ENCODE measurements around the gene GRB7. TPM values are rescaled to one million over a fixed set of nuclear protein-coding genes. Genes with fewer than 3 reads are reported as not detected.

Gene GRB7
- total and polyA plus RNA-seq, 9 of the 15 experiments (the other 6 are each of a cell fraction or from before 2014, with no cell fraction given) = 0.04 to 6.2 (median 2.2) TPM

- Histone ChIP-seq H3K27me3 (ENCODE audit: control insufficient read depth in 2 of 2, insufficient read depth in 2 of 2, low read length in 2 of 2) (no peaks in the 10 kb centered on the region), H2AFZ (ENCODE audit: low read depth, low read length) (no peak overlapping the region), H3K4me3 (no peak overlapping the region), H3K9me3 (replicated peaks; ENCODE audit: control insufficient read depth, insufficient read depth, low read depth, low read length) (no peaks in the 10 kb centered on the region), H4K20me1 (replicated peaks; ENCODE audit: control insufficient read depth, insufficient read depth, low read length) (no peaks in the 10 kb centered on the region), H3K27ac (ENCODE audit: extremely low read depth, low read depth, low read length) (no peak overlapping the region), H3K4me1 (replicated peaks in 1 of 2; ENCODE audit: control insufficient read depth in 2 of 2, insufficient read depth in 2 of 2, low read length in 2 of 2) (peaks cover 13 to 39% of the 10 kb centered on the region in 2 experiments), H3K4me2 (ENCODE audit: insufficient read depth, low read length) (no peak overlapping the region), H3K36me3 (ENCODE audit: control insufficient read depth, insufficient read depth, low read length) (no peaks in the 10 kb centered on the region), H3K9ac (ENCODE audit: insufficient read depth in 1 of 2, low read depth in 2 of 2, low read length in 2 of 2) (peak overlapping the region in 1 of 2 experiments; percentile 41; a peak in 1 of 4 replicates), H3K9me1 (ENCODE audit: control insufficient read depth, insufficient read depth, low read length) (no peaks in the 10 kb centered on the region), H3K79me2 (ENCODE audit: control insufficient read depth, insufficient read depth, low read length) (no peaks in the 10 kb centered on the region)
- 52% methylated on average over 16 of the region's 16 CpGs for WGBS (ENCODE audit: insufficient coverage, low coverage, missing lambda C conversion rate)
- TF ChIP-seq ZFP36 (IDR thresholded peaks at IDR 0.05; ENCODE audit: low read depth, low read length, partially characterized antibody) (peak; percentile 60), BCOR (IDR thresholded peaks at IDR 0.05) (peak; percentile 59; the same call in 1 of the 2 replicates), KLF10 (CRISPR knock-in tag; IDR thresholded peaks at IDR 0.05) (no peak)
- DNase-seq (ENCODE audit: extremely low read depth in 1 of 4, low spot score in 3 of 4) (no peak), FAIRE-seq (no peak), ATAC-seq (no peak)
- in situ Hi-C loops (cut with MboI) (no loop called here), intact Hi-C loops (cut with micrococcal nuclease) (no loop called here)
- CTCF ChIA-PET (ENCODE audit: low intra/inter-chr PET ratio) = no interaction called here
- POLR2A ChIA-PET = interaction anchor here (0.6 to 1.8 kb wide), 3 partner anchors 10 to 505 kb away, joined by 3 to 6 read pairs (median 5); no protein-coding TSS in a partner anchor
- BruUV-seq (replicated peaks) = no TSS peak
Measured at GRCh38 chr17:39744075-39744835, 6.5 kb downstream of the GRB7 start.

GRCh38 chr17:39744836-39745215, 7.1 kb downstream of the GRB7 start:
- POLR2A ChIA-PET = interaction anchor here (0.6 to 1.8 kb wide), 4 partner anchors 10 to 505 kb away, joined by 3 to 6 read pairs (median 4); no protein-coding TSS in a partner anchor
- no peaks in the 10 kb centered on the region for H3K27me3 ChIP-seq (ENCODE audit: control insufficient read depth in 2 of 2, insufficient read depth in 2 of 2, low read length in 2 of 2)
- intact Hi-C loops (cut with micrococcal nuclease) = no loop called here
- H3K4me2 ChIP-seq (ENCODE audit: insufficient read depth, low read length) = no peak overlapping the region
- H3K79me2 ChIP-seq (ENCODE audit: control insufficient read depth, insufficient read depth, low read length) = no peaks in the 10 kb centered on the region
- peaks cover 7 to 33% of the 10 kb centered on the region in 2 experiments for H3K4me1 ChIP-seq (replicated peaks in 1 of 2; ENCODE audit: control insufficient read depth in 2 of 2, insufficient read depth in 2 of 2, low read length in 2 of 2)
- BruUV-seq (replicated peaks) = no TSS peak
- in situ Hi-C loops (cut with MboI) = no loop called here
- no peaks in the 10 kb centered on the region for H3K9me1 ChIP-seq (ENCODE audit: control insufficient read depth, insufficient read depth, low read length)
- no peaks in the 10 kb centered on the region for H3K36me3 ChIP-seq (ENCODE audit: control insufficient read depth, insufficient read depth, low read length)
- CTCF ChIA-PET (ENCODE audit: low intra/inter-chr PET ratio) = no interaction called here
- H3K4me3 ChIP-seq = no peak overlapping the region
- H3K27ac ChIP-seq (ENCODE audit: extremely low read depth, low read depth, low read length) = no peak overlapping the region
- peak overlapping the region in 1 of 2 experiments; percentile 41; a peak in 1 of 4 replicates for H3K9ac ChIP-seq (ENCODE audit: insufficient read depth in 1 of 2, low read depth in 2 of 2, low read length in 2 of 2)
- WGBS (ENCODE audit: insufficient coverage, low coverage, missing lambda C conversion rate) = 56% methylated on average over 6 of the region's 8 CpGs
- FAIRE-seq (no peak), ATAC-seq (no peak), DNase-seq (ENCODE audit: extremely low read depth in 1 of 4, low spot score in 3 of 4) (no peak)
- no peaks in the 10 kb centered on the region for H3K9me3 ChIP-seq (replicated peaks; ENCODE audit: control insufficient read depth, insufficient read depth, low read depth, low read length)
- no peaks in the 10 kb centered on the region for H4K20me1 ChIP-seq (replicated peaks; ENCODE audit: control insufficient read depth, insufficient read depth, low read length)
- H2AFZ ChIP-seq (ENCODE audit: low read depth, low read length) = no peak overlapping the region
- no peak for TF ChIP-seq ZFX (CRISPR knock-in tag; IDR thresholded peaks at IDR 0.05)
- TF ChIP-seq TCF7L2 (IDR thresholded peaks at IDR 0.05; ENCODE audit: low read depth, low read length) = no peak
- no peak for TF ChIP-seq KAT7 (CRISPR knock-in tag; IDR thresholded peaks at IDR 0.05; ENCODE audit: borderline replicate concordance)
- TF ChIP-seq MEF2A (IDR thresholded peaks at IDR 0.05; ENCODE audit: control insufficient read depth, low read depth, low read length) = no peak
- TF ChIP-seq DACH1 (IDR thresholded peaks at IDR 0.05; ENCODE audit: partially characterized antibody) = no peak

Measured in K562 (cell line).